Brain pericyte (primary cell): Measurements from ENCODE around the gene DGKB.
"Not testable (repeated sequence)": the region's sequence is repeated elsewhere in the genome, so short reads cannot be mapped to it uniquely, and the experiment has no call there.

Experiments used
- DNase-seq: peaks from one replicate; pipeline ENCODE4 v3.0.0-alpha.2; 2012; ENCODE audit warnings: low read depth, low spot score

DGKB gene

GRCh38 chr7:14293434-14293833 lies 609.1 kb downstream of the DGKB start:
- DNase-seq = no peak

- no peak for DNase-seq
Measured at GRCh38 chr7:14292737-14293136, 609.8 kb downstream of the DGKB start.

GRCh38 chr7:14289957-14290356 lies 612.6 kb downstream of the DGKB start:
- DNase-seq = no peak

- no peak for DNase-seq
Measured at GRCh38 chr7:14288701-14289100, 613.9 kb downstream of the DGKB start.

GRCh38 chr7:14287398-14287797 lies 615.2 kb downstream of the DGKB start:
- no peak for DNase-seq

- DNase-seq = no peak
Measured at GRCh38 chr7:14286036-14286435, 616.5 kb downstream of the DGKB start.

GRCh38 chr7:14279065-14279871 lies 623.3 kb downstream of the DGKB start:
- DNase-seq = not testable (repeated sequence)

- DNase-seq = no peak
Measured at GRCh38 chr7:14275356-14275755, 627.2 kb downstream of the DGKB start.

- no peak for DNase-seq
Measured at GRCh38 chr7:14271441-14271840, 631.1 kb downstream of the DGKB start.

GRCh38 chr7:14270099-14270498 lies 632.5 kb downstream of the DGKB start:
- DNase-seq = no peak

- DNase-seq = no peak
Measured at GRCh38 chr7:14260011-14260410, 642.5 kb downstream of the DGKB start.

- no peak for DNase-seq
Measured at GRCh38 chr7:14258861-14259260, 643.7 kb downstream of the DGKB start.

- no peak for DNase-seq
Measured at GRCh38 chr7:14258441-14258840, 644.1 kb downstream of the DGKB start.

- DNase-seq = no peak
Measured at GRCh38 chr7:14252458-14252857, 650.1 kb downstream of the DGKB start.

GRCh38 chr7:14242175-14242574 lies 660.4 kb downstream of the DGKB start:
- no peak for DNase-seq

- DNase-seq = no peak
Measured at GRCh38 chr7:14236834-14237233, 665.7 kb downstream of the DGKB start.

- DNase-seq = no peak
Measured at GRCh38 chr7:14235056-14235455, 667.5 kb downstream of the DGKB start.

- no peak for DNase-seq
Measured at GRCh38 chr7:14233868-14234369, 668.6 kb downstream of the DGKB start.

- DNase-seq = no peak
Measured at GRCh38 chr7:14233076-14233867, 669.3 kb downstream of the DGKB start.

GRCh38 chr7:14229047-14229446 lies 673.5 kb downstream of the DGKB start:
- DNase-seq = no peak

GRCh38 chr7:14228341-14228740 lies 674.2 kb downstream of the DGKB start:
- DNase-seq = no peak

- DNase-seq = no peak
Measured at GRCh38 chr7:14226126-14226525, 676.4 kb downstream of the DGKB start.

GRCh38 chr7:14219125-14219524 lies 683.4 kb downstream of the DGKB start:
- no peak for DNase-seq
